Measurements from ENCODE around the gene TMEM143.

The TMEM143 gene

DNA sequence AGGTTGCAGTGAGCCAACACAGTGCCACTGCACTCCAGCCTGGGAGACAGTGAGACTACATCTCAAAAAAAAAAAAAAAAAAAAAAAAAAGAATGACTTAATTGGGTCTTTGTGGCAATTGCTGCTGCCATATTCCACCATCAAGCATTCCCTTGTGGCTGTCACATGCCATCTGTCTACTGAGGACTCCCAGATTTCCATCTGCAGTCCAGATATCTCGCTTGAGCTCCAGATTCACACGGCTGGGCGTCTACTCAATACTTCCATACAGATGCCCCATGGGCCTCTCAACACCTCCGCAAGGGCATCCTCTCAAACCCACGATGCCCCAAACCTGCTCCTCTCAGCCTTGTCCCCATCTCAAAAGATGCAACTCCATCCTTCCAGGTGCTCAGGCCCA is 12.9 kb downstream of the TMEM143 start:
- Histone ChIP-seq H3F3A (ENCODE audit: low read depth) (no peaks in the 10 kb centered on the region), H3K36me3 (ENCODE audit: insufficient read depth, low read length) (no peaks in the 10 kb centered on the region), H3K27me3 (ENCODE audit: insufficient read depth, low read length, poor library complexity, severe bottlenecking) (no peaks in the 10 kb centered on the region), H3K9me2 (replicated peaks; ENCODE audit: low read depth, low read length) (no peaks in the 10 kb centered on the region), H3K9me3 (ENCODE audit: insufficient read depth, low read depth, low read length) (no peaks in the 10 kb centered on the region), H3K9ac (ENCODE audit: low read depth, low read length, poor library complexity, severe bottlenecking) (no peak overlapping the region), H3K4me2 (ENCODE audit: low read depth, low read length, poor library complexity, severe bottlenecking) (no peak overlapping the region), H3K79me2 (ENCODE audit: insufficient read depth, low read length) (no peaks in the 10 kb centered on the region), H4K20me1 (ENCODE audit: insufficient read depth, low read length, poor library complexity, severe bottlenecking) (no peaks in the 10 kb centered on the region), H3K4me3 (ENCODE audit: low read length, poor library complexity, severe bottlenecking) (no peak overlapping the region), H2AFZ (ENCODE audit: low read length) (no peak overlapping the region), H3K4me1 (ENCODE audit: insufficient read depth, low read length, poor library complexity, severe bottlenecking) (no peaks in the 10 kb centered on the region)
- TF ChIP-seq, protein P1, sequence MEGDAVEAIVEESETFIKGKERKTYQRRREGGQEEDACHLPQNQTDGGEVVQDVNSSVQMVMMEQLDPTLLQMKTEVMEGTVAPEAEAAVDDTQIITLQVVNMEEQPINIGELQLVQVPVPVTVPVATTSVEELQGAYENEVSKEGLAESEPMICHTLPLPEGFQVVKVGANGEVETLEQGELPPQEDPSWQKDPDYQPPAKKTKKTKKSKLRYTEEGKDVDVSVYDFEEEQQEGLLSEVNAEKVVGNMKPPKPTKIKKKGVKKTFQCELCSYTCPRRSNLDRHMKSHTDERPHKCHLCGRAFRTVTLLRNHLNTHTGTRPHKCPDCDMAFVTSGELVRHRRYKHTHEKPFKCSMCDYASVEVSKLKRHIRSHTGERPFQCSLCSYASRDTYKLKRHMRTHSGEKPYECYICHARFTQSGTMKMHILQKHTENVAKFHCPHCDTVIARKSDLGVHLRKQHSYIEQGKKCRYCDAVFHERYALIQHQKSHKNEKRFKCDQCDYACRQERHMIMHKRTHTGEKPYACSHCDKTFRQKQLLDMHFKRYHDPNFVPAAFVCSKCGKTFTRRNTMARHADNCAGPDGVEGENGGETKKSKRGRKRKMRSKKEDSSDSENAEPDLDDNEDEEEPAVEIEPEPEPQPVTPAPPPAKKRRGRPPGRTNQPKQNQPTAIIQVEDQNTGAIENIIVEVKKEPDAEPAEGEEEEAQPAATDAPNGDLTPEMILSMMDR (conservative IDR thresholded peaks at IDR 0.05; ENCODE audit: low read length), result no peak
- TF ChIP-seq EZH2phosphoT487 (IDR thresholded peaks at IDR 0.05; ENCODE audit: borderline replicate concordance), result no peak

- H3K27me3 ChIP-seq (ENCODE audit: insufficient read depth, low read length, poor library complexity, severe bottlenecking), result no peaks in the 10 kb centered on the region
- H3K36me3 ChIP-seq (ENCODE audit: insufficient read depth, low read length), result no peaks in the 10 kb centered on the region
- H3F3A ChIP-seq (ENCODE audit: low read depth), result no peaks in the 10 kb centered on the region
- H3K4me3 ChIP-seq (ENCODE audit: low read length, poor library complexity, severe bottlenecking), result no peak overlapping the region
- H3K9me2 ChIP-seq (replicated peaks; ENCODE audit: low read depth, low read length), result no peaks in the 10 kb centered on the region
- H2AFZ ChIP-seq (ENCODE audit: low read length), result no peak overlapping the region
- H3K9ac ChIP-seq (ENCODE audit: low read depth, low read length, poor library complexity, severe bottlenecking), result no peak overlapping the region
- H4K20me1 ChIP-seq (ENCODE audit: insufficient read depth, low read length, poor library complexity, severe bottlenecking), result no peaks in the 10 kb centered on the region
- TF ChIP-seq, protein P1 (conservative IDR thresholded peaks at IDR 0.05; ENCODE audit: low read length), result no peak
- TF ChIP-seq EZH2phosphoT487 (IDR thresholded peaks at IDR 0.05; ENCODE audit: borderline replicate concordance), result no peak
- no peak overlapping the region for H3K4me2 ChIP-seq (ENCODE audit: low read depth, low read length, poor library complexity, severe bottlenecking)
- no peaks in the 10 kb centered on the region for H3K4me1 ChIP-seq (ENCODE audit: insufficient read depth, low read length, poor library complexity, severe bottlenecking)
- H3K9me3 ChIP-seq (ENCODE audit: insufficient read depth, low read depth, low read length), result no peaks in the 10 kb centered on the region
- no peaks in the 10 kb centered on the region for H3K79me2 ChIP-seq (ENCODE audit: insufficient read depth, low read length)
Measured at GRCh38 chr19:48348737-48349136, 15.0 kb downstream of the TMEM143 start.

DNA sequence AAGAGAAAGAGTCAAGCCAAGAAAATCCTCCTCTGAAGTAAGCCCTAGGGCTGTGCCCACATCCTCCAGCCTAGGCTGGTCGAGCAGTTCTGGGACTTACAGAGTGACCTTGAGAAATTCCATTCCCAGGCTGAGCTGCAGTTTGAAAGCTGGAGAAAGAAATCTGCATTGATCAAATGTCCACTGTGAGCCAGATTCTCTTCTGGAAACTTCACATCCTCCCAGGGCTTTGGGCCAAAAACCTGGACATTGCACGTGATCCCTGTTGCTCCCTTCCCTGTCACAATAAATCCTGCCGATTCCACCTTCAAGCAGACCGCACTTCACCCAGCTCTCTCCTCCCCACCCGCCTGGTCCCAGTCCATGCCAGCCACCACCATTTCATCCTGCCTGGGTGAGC is 15.7 kb downstream of the TMEM143 start:
- Histone ChIP-seq H3K36me3 (ENCODE audit: insufficient read depth, low read length) (peaks cover 3% of the 10 kb centered on the region; the same call in 1 of the 2 replicates), H3F3A (ENCODE audit: low read depth) (no peaks in the 10 kb centered on the region), H3K4me2 (ENCODE audit: low read depth, low read length, poor library complexity, severe bottlenecking) (no peak overlapping the region), H4K20me1 (ENCODE audit: insufficient read depth, low read length, poor library complexity, severe bottlenecking) (no peaks in the 10 kb centered on the region), H3K9me3 (ENCODE audit: insufficient read depth, low read depth, low read length) (no peaks in the 10 kb centered on the region), H3K27me3 (ENCODE audit: insufficient read depth, low read length, poor library complexity, severe bottlenecking) (no peaks in the 10 kb centered on the region), H3K4me3 (ENCODE audit: low read length, poor library complexity, severe bottlenecking) (no peak overlapping the region), H3K79me2 (ENCODE audit: insufficient read depth, low read length) (no peaks in the 10 kb centered on the region), H2AFZ (ENCODE audit: low read length) (no peak overlapping the region), H3K4me1 (ENCODE audit: insufficient read depth, low read length, poor library complexity, severe bottlenecking) (no peaks in the 10 kb centered on the region), H3K9ac (ENCODE audit: low read depth, low read length, poor library complexity, severe bottlenecking) (no peak overlapping the region), H3K9me2 (replicated peaks; ENCODE audit: low read depth, low read length) (no peaks in the 10 kb centered on the region)
- TF ChIP-seq, protein P1 (conservative IDR thresholded peaks at IDR 0.05; ENCODE audit: low read length), result no peak
- TF ChIP-seq EZH2phosphoT487 (IDR thresholded peaks at IDR 0.05; ENCODE audit: borderline replicate concordance), result no peak

All from Loucy (cell line).